ENCODE measurements around the gene JUN. TPM values are rescaled to one million over a fixed set of nuclear protein-coding genes. Genes with fewer than 3 reads are reported as not detected.
A peak's percentile ranks its signal among the peaks of the same experiment; 100 is the strongest.

JUN gene
- total and polyA plus RNA-seq, 2 of the 4 experiments (the other 2 are of a cell fraction), result 46.6 to 89.1 TPM

GRCh38 chr1:58813361-58813760, 29.5 kb upstream of the JUN start (continued):
- TF ChIP-seq NFE2L2 (IDR thresholded peaks at IDR 0.05; ENCODE audit: low read depth, low read length) (no peak), CEBPB (IDR thresholded peaks at IDR 0.05; ENCODE audit: low read depth, low read length) (no peak), RAD21 (IDR thresholded peaks at IDR 0.05; ENCODE audit: low read length) (no peak)

DNA sequence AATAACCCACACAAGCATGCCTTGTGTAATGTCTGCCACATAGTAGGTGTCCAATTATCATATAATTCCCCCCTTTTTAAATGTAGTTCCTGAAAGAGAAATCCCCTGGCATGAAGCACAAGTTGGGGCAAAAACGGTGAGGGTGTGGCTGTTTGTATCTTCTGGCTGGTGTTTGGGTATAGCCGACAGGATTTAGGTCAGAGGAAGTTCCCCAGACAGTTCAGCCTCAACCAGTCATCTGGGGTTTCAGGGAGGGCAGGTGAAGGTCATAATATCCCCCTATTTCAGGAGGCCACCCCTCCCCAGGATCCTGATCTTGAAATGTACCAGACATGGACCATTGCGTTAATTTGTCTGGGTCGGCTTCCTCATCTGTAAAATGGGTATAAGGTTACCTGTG, 29.1 kb upstream of the JUN start:
- WGBS, 2 experiments (ENCODE audit: extremely low coverage in 2 of 2, insufficient read length in 1 of 2), result no CpG with 5 or more reads among the region's 4 CpGs
- peaks cover 13% of the 10 kb centered on the region for H3K4me1 ChIP-seq (ENCODE audit: control insufficient read depth, insufficient read depth, low read length)

More for the DNA sequence above, 29.1 kb upstream of the JUN start:
- no peak overlapping the region for H4K8ac ChIP-seq (ENCODE audit: low read depth in 2 of 2, low read length in 2 of 2)
- peak overlapping the region; percentile 30; the same call in 1 of the 2 replicates for H2BK20ac ChIP-seq (ENCODE audit: low read depth, low read length)
- in situ Hi-C loops (cut with MboI; ENCODE audit: low sequenced_read_pairs), result loop anchor here (10.0 kb wide), 1 partner anchor 332 kb away; no protein-coding TSS in a partner anchor
- peak overlapping the region; percentile 49; the same call in 1 of the 3 replicates for H2BK15ac ChIP-seq (ENCODE audit: low read depth, low read length)
- H3K4ac ChIP-seq (ENCODE audit: low read depth, low read length), result no peak overlapping the region; the same call in 1 of the 2 replicates
- TF ChIP-seq RAD21 (IDR thresholded peaks at IDR 0.05; ENCODE audit: low read length), result no peak
- TF ChIP-seq MXI1 (IDR thresholded peaks at IDR 0.05; ENCODE audit: borderline replicate concordance, low read depth, low read length), result no peak
- no peak for TF ChIP-seq MAZ (IDR thresholded peaks at IDR 0.05; ENCODE audit: borderline replicate concordance, low read depth, low read length)
- TF ChIP-seq POLR2A (IDR thresholded peaks at IDR 0.05; ENCODE audit: low read depth, low read length), result no peak
- no peak for TF ChIP-seq ELK1 (IDR thresholded peaks at IDR 0.05; ENCODE audit: borderline replicate concordance, low read depth, low read length)
- no peak for TF ChIP-seq FOS (IDR thresholded peaks at IDR 0.05; ENCODE audit: low read depth, low read length)
- TF ChIP-seq CEBPB (IDR thresholded peaks at IDR 0.05; ENCODE audit: low read depth, low read length), result no peak
- TF ChIP-seq RCOR1 (IDR thresholded peaks at IDR 0.05; ENCODE audit: insufficient replicate concordance, low read length), result no peak
- TF ChIP-seq, protein P1, sequence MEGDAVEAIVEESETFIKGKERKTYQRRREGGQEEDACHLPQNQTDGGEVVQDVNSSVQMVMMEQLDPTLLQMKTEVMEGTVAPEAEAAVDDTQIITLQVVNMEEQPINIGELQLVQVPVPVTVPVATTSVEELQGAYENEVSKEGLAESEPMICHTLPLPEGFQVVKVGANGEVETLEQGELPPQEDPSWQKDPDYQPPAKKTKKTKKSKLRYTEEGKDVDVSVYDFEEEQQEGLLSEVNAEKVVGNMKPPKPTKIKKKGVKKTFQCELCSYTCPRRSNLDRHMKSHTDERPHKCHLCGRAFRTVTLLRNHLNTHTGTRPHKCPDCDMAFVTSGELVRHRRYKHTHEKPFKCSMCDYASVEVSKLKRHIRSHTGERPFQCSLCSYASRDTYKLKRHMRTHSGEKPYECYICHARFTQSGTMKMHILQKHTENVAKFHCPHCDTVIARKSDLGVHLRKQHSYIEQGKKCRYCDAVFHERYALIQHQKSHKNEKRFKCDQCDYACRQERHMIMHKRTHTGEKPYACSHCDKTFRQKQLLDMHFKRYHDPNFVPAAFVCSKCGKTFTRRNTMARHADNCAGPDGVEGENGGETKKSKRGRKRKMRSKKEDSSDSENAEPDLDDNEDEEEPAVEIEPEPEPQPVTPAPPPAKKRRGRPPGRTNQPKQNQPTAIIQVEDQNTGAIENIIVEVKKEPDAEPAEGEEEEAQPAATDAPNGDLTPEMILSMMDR (conservative IDR thresholded peaks at IDR 0.05; ENCODE audit: low read depth, low read length), result no peak
- TF ChIP-seq MAFK (IDR thresholded peaks at IDR 0.05; ENCODE audit: low read depth, low read length), result no peak
- TF ChIP-seq SMC3 (IDR thresholded peaks at IDR 0.05; ENCODE audit: low read depth, low read length), result no peak
- TF ChIP-seq, protein P2, sequence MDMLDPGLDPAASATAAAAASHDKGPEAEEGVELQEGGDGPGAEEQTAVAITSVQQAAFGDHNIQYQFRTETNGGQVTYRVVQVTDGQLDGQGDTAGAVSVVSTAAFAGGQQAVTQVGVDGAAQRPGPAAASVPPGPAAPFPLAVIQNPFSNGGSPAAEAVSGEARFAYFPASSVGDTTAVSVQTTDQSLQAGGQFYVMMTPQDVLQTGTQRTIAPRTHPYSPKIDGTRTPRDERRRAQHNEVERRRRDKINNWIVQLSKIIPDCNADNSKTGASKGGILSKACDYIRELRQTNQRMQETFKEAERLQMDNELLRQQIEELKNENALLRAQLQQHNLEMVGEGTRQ (IDR thresholded peaks at IDR 0.05; ENCODE audit: low read depth, low read length), result no peak
- ChIA-PET CTCF (no interaction called here), POLR2A (ENCODE audit: unreplicated experiment) (no interaction called here)
- BruUV-seq (replicated peaks), result no TSS peak
- H4K20me1 ChIP-seq (ENCODE audit: insufficient read depth, low read length), result no peaks in the 10 kb centered on the region
- H4K91ac ChIP-seq (ENCODE audit: insufficient read depth, low read depth, low read length), result no peak overlapping the region
- DNase-seq (no peak), ATAC-seq (ENCODE audit: low read depth) (no peak)
- H3K4me3 ChIP-seq (ENCODE audit: insufficient read depth, low read depth, low read length), result no peak overlapping the region
- peaks cover 0 to 8% of the 10 kb centered on the region in 2 experiments; a peak in 2 of 4 replicates for H3K79me1 ChIP-seq (ENCODE audit: low read depth in 1 of 2, low read length in 2 of 2)
- dilution Hi-C loops (cut with HindIII; ENCODE audit: low sequenced_read_pairs, unreplicated experiment), result no loop called here
- no peak overlapping the region for H2AFZ ChIP-seq (replicated peaks; ENCODE audit: low read length, poor library complexity)
- H3K9me1 ChIP-seq (ENCODE audit: insufficient read depth, low read length), result peaks cover 8% of the 10 kb centered on the region; the same call in 1 of the 2 replicates
- H3K9me3 ChIP-seq (ENCODE audit: control insufficient read depth, insufficient read depth, low read length), result no peaks in the 10 kb centered on the region
- H4K5ac ChIP-seq (ENCODE audit: low read depth, low read length), result no peak overlapping the region
- H2BK5ac ChIP-seq (ENCODE audit: low read depth, low read length, poor library complexity, severe bottlenecking), result no peak overlapping the region
- H3K56ac ChIP-seq (ENCODE audit: extremely low read depth, insufficient read depth, low read length), result no peak overlapping the region
- H3K9ac ChIP-seq (ENCODE audit: low read depth, low read length), result no peak overlapping the region
- no peaks in the 10 kb centered on the region for H3K36me3 ChIP-seq (ENCODE audit: control insufficient read depth, insufficient read depth, low read length)
- no peaks in the 10 kb centered on the region for H3K27me3 ChIP-seq (ENCODE audit: control insufficient read depth, insufficient read depth, low read length)
- H3K27ac ChIP-seq (ENCODE audit: insufficient read depth, low read length), result no peak overlapping the region
- no peak overlapping the region for H2AK9ac ChIP-seq (replicated peaks; ENCODE audit: low read depth, low read length, poor library complexity)
- no peak overlapping the region for H3K23ac ChIP-seq (ENCODE audit: low read depth, low read length)
- no peak overlapping the region for H3K18ac ChIP-seq (ENCODE audit: low read depth, low read length)
- H2AK5ac ChIP-seq (ENCODE audit: low read depth, low read length), result peak overlapping the region; percentile 49; the same call in 1 of the 2 replicates
- H3K14ac ChIP-seq (replicated peaks; ENCODE audit: low read depth, low read length), result peak overlapping the region; percentile 1; the same call in 1 of the 2 replicates
- intact Hi-C loops (cut with micrococcal nuclease), result no loop called here
- 0 out of 2 replicates have a peak overlapping the region, but pooled peaks have one; percentile 22 for H2BK120ac ChIP-seq (ENCODE audit: low read depth, low read length)
- no peak overlapping the region for H3K4me2 ChIP-seq (ENCODE audit: low read depth, low read length)

Measured in IMR-90 (cell line).